Effector CD8-positive, alpha-beta T cell (primary cell): ENCODE results near the gene SLC52A3.

Experiments
- DNase-seq: peaks from one replicate; lab custom pipeline; 2025; lab: John Stamatoyannopoulos, UW

SLC52A3 gene

DNA sequence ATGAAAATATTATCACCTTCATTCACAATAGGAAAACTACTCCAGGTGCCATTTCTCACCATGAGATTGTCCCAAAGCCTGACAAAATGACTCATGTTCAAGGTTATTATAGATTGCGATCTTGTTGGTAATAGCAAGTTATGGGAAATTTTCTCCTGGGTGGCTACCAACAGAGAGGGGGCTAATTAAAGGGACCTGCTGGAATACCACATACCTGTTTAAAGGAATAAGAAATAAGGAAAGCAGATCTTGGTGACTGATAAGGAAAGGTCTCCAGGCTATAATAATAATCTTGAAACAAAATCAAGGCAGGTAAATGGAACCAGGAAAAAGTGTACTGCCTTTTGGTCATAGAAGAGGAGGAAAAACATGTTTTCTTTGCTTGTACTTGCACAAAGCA is 1.4 kb downstream of the SLC52A3 start:
- DNase-seq = no peak

DNA sequence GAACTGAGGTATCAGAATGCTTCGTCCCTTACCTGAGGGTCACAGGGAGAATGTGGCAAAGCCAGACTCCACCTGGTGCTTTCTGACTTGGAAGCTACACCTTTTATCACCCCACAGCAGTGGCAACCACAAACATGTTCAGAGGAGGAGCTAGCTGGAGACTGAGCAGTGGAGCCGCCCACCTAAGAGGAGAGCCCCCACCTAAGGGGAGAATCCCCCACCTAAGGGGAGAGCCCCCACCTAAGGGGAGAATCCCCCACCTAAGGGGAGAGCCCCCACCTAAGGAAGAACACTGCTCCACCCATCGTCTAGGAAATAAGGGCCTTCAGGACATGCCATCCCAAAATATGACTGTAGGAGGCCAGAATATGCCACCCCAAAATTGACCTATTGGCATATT is 4.0 kb downstream of the SLC52A3 start:
- no peak for DNase-seq

DNA sequence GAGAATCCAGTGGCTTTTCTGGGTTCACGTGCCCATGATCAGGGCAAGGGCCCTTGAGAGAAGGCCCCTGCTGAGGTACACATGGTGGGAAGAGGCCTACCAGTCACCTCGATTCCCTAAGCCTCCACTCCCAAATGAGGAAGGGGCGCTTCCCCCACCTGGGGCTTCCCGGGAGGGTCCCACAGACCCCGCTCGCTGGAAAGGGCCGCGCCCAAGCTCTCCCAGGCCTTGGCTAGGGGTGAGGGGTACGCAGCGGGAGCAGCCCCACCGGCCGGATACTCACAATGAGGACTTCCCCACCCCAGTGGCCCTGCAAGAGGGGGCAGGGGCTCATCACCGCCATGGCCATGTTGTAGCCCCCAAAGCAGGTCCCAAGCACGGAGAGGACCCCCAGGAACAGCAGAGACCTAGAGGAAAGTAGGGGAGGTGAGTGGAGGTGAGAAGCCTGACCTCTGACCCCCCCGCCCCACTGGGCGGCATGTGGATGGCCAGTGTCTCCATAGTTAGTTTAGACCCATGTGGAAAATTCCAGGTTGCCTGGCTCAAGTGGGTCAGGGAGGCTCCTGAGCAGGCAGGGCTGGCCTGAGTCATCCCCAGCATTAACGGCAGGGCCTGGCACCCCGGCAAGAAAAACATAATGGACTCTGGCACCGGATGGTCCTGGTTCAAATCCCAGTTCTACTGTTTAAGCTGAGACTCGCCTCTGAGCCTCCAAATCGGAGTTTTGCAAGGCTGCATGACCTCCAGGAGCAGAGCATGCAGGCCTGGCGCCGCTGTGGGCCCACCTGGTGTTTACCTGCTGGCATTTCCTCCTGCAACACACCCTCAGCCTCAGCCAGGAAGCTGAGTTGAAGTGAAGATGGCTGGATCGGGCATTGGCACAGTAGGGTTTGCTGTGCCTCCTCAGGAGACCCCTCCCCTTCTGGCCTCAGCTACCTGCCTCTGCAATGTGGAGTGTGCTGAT is 6.6 kb downstream of the SLC52A3 start:
- no peak for DNase-seq

DNA sequence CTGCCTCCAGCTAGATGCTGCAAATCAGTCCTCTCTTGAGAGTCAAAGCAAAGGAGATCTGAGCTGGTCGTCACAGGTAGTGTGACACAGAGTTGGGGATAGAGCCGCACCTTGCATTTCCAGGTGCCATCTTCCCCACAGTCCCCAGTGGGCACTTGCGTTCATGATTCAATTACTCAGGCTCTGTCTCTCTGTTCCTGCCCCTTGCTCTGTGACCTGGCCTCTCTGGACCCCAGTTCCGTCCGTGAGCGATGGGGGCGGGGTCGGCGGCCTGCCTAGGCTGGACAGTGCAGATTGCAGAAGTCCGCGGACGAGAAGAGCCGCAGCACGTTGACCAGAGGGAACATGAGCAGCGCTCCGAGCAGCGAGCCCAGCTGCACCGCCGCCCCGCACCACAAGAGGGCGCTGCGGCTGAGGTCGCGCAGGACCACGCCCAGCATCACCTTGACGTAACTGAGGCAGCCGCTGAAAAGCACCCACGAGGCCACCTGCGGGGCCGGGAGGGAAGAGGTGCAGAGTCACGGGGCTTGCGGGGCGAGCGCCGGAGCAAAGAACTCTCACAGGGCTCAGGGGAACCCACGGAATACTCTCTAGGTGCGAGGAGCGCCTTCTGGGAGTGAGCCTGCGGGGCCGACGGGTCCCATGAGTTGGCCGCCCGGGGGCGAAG is 7.4 kb downstream of the SLC52A3 start:
- no peak for DNase-seq

DNA sequence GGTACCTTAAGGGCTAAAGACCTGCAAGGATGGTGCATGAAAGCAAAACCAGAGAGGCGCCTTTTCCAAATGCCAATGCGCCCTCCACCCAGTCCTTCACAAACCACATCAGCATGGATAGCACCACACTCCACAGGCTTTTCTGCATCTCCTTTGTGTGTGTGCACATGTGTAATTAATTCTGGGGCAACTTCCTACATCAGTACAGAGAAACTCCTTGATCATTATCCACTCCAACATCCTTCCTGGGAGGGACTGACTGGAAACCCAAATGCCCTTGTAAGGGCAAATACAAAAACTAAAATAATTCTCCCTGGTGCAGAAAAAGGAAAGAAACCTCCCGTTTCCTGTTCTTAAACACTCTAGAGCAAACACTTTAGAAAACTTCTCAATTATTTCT is 10.8 kb downstream of the SLC52A3 start:
- DNase-seq = no peak

DNA sequence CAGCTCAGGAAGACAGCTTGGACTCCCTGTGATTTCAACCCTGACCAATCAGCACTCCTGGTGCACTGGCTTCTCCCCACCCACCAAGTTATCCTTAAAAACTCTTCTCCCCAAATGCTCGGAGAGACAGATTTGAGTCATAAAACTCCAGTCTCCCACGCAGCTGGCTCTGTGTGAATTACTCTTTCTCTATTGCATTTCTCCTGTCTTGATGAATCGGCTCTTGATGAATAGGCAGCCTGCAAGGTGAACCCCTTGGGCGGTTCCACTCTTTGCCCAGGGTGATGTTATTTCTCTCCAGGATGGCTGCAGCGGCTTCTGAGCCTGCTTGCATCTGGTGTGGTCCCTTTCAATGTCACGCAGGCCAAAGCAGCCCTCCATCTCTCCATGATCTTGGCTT is 12.4 kb downstream of the SLC52A3 start:
- DNase-seq = no peak

DNA sequence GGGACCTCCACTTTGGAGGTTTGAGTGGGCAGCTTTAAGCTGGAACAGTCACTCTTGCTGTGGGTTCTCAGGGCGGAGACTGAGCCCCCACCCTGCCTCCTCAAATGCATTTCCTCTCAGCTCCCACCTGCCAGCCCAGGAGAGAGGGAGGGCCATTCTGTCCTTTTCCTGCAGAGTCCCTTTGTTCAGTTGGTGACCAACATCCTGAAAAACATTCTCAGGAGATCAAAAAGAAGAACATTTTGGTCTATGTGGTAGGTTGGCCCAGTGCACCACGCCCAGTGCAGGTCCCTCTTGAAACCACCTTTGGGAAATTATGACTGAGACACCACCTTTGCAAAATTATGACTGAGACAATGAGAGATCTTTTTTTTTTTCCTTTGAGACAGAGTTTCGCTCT is 13.4 kb downstream of the SLC52A3 start:
- no peak for DNase-seq

DNA sequence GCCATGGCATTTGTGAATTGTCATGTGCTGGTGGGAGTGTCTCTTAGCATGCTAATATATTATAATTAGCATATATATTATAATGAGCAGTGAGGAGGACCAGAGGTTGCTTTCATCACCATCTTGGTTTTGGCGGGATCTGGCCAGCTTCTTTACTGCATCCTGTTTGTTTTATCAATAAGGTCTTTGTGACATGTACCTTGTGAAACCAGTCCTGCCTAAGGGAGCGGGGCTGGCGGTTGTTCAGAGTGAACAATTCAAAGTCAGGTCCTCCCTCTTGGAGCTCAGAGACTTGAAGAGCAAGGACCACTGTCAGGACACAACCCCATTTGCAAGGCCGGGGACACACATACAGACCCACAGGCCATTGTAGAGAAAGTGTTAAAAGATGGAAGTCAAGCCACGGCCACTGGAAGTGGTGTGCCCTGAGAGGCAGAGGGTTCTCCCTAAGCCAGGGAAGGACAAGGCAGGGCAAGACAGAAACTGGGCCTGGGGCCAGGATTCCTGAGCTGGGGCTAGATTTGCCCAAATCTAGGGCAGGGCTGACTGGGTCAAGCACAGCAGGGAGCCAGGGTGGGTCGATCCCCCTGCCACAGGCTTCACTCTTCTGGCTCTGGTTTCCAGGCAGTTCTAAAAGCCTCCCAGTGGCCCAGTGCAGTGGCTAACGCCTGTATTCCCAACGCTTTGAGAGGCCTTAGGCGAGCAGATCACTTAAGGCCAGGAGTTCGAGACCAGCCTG is 14.2 kb downstream of the SLC52A3 start:
- no peak for DNase-seq

DNA sequence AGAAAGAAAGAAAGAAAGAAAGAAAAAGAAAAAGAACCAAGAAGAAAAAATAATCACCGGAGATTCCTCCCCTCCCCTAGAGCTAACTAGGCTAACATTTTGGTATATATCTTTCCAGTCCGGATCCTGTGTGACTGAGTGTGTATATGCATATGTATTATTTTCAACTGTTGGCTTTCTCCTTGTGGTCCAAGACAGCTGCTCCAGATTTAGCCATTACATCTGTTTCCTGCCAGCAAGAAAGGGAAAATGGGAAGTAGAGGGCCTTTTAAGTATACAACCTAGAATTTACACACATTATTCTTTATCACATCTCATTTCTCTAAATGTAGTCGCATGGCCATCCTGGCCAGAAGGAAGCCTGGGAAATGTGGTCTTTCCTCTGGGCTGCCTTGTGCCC is 15.2 kb downstream of the SLC52A3 start:
- DNase-seq = no peak

DNA sequence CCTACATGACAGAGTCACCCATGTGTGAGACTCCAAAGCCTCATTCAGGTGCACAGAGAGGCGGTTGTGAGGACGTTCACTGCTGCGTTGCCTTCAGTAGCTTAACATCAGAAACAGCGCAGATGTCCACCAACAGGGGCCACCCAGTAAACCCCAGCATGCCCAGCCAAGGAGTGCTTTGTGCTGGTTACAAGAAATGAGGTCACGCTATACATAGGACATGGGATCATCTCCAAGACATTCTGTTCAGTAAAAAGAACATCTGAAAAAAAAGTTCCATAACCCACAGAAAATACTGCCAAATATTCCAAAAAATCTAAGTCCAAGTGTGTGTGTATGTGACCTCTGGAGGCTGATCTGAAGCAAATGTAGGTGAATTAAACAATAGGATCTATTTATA is 16.0 kb downstream of the SLC52A3 start:
- no peak for DNase-seq

DNA sequence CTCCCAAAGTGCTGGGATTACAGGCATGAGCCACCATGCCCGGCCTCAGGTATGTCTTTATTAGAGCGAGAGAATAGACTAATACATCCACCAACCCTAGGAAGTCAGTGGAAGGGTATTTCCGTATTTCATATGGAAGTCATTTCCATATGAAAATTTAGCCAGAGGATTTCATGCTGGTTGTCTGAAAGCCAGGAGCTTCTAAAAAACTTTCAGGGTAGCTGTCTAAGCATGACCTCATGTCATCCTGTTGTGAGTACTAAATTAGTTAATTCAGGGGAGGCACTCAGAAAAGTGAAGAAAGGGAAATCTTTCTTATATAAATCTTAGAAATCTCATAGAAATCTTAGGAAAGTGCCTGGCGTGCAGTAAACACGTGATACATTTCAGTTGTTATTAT is 16.5 kb downstream of the SLC52A3 start:
- DNase-seq = no peak

DNA sequence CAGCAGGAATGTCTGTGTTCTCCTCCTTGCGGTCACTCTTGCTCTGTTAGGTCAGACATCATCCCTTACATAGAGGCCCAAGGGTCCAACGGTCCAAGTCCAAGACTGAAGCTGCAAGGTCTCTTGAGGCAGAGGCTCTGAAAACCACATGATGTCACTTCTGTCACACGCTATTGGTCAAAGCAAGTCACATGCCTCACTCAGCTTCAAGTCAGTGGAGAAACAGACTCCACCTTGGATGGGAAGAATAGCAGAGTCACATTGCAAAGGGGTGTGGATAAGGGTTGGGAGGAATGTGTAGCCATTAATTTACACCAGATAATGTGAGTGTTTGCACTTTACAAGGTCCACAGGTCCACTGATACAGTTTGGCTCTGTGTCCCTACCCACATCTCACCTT is 17.5 kb downstream of the SLC52A3 start:
- no peak for DNase-seq

DNA sequence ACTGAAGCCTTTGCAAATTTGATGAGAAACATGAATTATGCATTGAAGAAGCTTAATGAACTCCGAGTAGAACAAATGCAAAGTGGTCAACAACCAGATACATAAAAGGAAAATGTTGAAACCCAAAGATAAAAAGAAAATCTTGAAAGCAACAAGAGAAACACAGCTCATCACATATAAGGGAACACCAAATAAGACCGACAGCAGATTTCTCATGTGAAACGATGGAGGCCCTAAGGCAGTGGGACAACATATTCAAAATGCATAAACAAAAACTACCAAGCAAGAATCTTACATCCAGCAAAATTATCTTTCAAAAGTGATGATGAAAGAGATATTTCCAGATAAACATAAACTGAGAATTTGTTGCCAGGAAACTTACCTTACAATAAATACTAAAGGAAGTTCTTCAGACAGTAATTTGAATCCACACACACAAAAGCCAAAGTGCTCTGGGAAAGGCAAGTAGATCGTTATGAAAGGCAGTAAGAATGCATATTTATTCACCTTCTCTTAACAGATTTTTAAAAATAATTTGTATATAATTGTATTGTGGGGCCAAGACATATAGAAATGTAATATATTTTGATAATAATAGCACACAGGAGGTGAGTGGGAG is 22.5 kb downstream of the SLC52A3 start:
- no peak for DNase-seq

DNA sequence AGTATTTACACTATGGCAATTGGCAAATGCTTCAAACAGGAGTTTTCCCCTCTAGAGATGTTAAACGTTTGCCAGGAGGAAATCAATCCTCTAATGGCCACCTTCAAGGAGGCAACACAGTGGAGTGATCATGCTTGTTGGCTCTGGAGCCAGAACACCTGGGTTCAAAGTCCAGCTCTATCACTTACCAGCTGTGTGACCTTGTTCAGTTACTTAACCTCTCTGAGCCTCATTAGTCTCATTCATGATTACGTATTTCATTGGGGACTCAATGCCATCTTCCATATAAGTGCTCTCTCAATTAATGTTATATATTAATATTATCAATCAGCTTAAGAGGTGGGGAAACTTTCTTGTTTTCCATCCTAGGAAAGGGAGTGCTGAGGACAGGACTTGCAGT is 26.1 kb downstream of the SLC52A3 start:
- no peak for DNase-seq

DNA sequence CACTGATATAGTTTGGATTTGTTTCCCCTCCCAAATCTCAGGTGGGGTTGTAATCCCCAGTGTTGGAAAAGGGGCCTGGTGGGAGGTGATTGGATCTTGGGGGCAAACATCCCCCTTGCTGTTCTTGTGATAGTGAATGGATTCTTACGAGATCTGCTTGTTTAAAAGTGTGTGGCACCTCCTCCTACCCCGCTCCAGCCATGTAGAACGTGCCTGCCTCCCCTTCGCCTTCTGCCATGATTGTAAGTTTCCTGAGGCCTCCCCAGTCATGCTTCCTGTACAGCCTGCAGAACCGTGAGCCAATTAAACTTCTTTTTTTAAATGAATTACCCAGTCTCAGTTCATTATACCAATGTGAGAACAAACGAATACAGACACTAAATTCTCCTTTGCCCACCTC is 26.7 kb downstream of the SLC52A3 start:
- DNase-seq = no peak

DNA sequence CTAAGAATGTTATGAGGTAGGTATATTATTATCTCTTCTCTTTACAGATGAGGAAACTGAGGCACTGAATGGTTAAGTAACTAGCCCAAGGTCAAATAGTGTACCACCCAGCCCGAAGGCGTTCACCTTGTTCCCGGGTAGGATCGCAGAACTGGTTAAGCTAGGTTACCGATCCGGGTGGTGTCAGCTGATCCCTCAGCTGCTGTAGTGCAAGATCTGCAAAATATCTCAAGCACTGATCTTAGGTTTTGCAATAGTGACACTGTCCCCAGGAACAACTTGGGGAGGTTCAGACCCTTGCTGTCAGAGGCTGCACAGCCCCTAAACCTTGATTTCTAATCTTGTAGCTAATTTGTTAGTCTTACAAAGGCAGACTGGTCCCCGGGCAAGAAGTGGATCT is 28.1 kb downstream of the SLC52A3 start:
- no peak for DNase-seq

DNA sequence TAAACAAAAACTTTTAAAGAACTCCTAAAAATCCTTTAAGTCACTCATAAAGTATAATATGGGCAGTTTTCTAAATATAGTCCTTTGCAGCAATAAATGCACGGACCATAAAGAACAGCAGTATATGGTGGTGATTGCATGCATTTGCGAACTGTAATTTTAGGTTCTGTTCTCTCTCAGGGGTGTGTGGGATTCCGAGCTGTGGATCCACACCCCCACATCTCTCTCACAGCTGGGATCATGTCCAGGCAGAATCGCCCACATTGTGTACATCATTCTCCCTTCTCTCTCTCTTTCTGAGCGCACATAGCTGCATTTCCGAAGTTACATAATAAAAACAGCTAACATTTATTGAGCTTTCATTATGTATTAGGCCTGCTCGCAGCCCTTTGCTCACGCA is 28.6 kb downstream of the SLC52A3 start:
- DNase-seq = no peak

DNA sequence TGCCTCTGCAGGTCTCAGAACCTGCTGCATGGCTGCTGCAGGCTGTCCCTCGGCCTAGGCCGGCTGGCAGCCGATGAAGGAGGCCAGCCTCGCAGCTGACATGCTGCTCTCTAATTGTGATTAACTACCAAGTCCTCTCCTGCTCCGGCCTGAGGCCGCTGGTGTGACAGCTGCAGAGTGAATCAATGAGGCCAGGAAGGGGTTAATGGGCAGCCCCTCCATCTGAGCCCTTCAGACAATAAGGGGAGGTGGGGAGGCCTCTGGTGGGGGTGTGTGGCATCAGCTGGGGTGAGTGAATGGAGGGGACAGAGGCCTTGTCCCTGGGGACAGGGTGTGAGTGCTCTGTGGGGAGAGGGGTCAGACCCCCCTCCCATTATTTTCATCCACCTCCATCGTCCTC is 34.4 kb downstream of the SLC52A3 start:
- no peak for DNase-seq

DNA sequence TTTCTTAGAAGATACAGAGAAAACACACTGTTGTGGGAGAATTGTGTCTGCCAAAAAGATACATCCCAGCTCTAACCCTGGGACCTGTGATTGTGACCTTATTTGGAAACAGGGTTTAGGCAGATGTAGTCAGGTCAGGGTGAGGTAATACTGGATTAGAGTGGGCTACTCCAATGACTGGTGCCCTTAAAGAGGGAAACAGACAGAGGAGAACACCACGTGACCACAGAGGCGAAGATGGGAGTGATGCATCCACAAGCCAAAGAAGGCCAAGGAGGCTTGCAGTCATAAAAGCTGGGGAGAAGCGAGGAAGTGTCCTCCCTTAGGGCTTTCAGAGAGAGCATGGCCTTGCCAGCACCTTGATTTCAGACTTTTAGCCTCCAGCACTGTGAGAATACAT is 35.6 kb downstream of the SLC52A3 start:
- no peak for DNase-seq

DNA sequence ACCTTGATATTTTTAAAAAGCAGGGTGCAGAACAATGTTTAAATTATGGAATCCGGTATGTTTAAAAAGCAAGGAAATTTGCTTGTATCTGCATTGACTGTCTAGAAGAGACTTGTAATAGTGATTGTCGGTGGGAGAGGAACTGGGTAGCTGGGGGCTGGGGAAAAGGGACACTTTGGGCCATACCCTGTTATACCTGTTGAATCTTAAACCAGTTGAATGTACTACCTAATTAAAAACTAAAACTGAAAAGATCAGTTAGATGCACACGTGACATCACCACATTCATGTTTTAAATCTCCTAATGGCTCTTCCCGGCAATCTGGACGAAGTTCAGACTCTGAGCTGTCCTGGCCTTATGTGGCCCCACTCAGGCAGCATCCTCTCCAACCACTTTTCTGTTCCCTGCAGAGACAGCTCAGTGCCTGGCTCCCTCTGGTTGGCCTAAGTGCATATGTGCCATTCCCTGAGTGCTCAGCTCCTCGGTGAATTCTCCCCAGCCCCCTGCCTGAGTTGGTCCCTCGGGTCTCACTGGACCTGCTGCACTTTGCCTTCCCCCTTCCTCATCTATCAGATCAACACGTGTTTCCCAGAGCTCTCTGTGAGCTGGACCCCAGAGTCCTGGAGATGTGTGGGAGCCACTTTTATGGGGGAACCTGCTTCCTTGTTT is 36.3 kb downstream of the SLC52A3 start:
- no peak for DNase-seq

DNA sequence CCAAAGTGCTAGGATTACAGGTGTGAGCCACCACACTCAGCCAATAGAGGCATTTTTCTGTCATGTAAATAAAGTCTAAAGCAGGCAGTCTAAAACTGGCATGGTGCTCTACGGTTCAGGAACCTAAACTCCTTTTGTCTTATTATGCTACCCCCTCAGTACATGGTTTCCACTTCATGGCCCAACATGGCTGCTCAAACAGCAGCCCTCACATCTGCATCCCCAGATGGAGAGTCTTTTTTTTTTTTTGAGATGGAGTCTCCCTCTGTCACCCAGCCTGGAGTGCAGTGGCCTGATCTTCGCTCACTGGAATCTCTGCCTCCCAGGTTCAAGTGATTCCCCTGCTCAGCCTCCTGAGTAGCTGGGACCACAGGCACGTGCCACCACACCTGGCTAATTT is 38.3 kb downstream of the SLC52A3 start:
- no peak for DNase-seq
